ENCODE results near the gene HPD.

The HPD gene

DNA sequence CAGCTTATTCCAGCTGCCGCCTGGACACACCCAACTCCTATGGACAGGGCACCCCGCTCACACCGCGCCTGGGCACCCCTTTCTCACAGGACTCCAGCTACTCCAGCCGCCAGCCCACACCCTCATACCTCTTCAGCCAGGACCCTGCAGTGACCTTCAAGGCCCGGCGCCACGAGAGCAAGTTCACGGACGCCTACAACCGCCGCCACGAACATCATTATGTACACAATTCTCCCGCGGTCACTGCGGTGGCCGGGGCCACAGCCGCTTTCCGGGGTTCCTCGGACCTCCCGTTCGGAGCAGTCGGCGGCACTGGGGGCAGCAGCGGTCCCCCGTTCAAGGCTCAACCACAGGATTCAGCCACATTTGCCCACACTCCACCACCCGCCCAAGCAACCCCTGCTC, 48.9 kb downstream of the HPD start:
- peaks cover 4% of the 10 kb centered on the region; the same call in 1 of the 2 replicates for H4K20me1 ChIP-seq (ENCODE audit: insufficient read depth, low read length)

DNA sequence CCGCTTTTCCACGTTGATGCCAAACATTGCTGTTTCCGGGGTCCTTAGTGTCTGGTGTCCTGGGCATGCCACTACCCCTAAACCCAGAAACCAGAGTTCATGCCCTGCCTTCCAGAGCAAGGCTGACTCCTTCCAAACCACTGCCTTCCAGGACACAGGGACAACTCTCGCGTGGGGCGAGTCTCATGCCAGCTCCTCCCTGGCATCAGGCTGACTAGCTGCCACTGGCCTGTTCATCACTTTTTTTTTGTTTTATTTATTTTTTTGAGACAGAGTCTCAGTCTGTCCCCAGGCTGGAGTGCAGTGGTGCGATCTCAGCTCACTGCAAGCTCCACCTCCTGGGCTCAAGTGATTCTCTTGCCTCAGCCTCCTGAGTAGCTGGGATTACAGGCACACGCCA, 50.0 kb downstream of the HPD start:
- Histone ChIP-seq H3K36me3 (replicated peaks; ENCODE audit: insufficient read depth, low read length) (no peaks in the 10 kb centered on the region), H3K9me3 (replicated peaks; ENCODE audit: insufficient read depth, low read length) (no peaks in the 10 kb centered on the region), H4K20me1 (ENCODE audit: insufficient read depth, low read length) (peaks cover 4% of the 10 kb centered on the region; the same call in 1 of the 2 replicates), H3K27ac (ENCODE audit: low read length) (no peak overlapping the region), H3K79me2 (ENCODE audit: low read length) (peaks cover 71% of the 10 kb centered on the region), H3K27me3 (replicated peaks; ENCODE audit: insufficient read depth, low read length) (no peaks in the 10 kb centered on the region), H3K9me2 (replicated peaks; ENCODE audit: insufficient read depth, low read length) (no peaks in the 10 kb centered on the region), H3K9ac (ENCODE audit: low read length) (no peak overlapping the region), H3K4me3 (ENCODE audit: low read length) (no peak overlapping the region), H2AFZ (ENCODE audit: low read length) (no peak overlapping the region), H3K4me2 (ENCODE audit: low read depth, low read length) (no peak overlapping the region), H3K4me1 (ENCODE audit: low read length) (no peaks in the 10 kb centered on the region), H3F3A (ENCODE audit: insufficient read depth, low read length) (peaks cover 2% of the 10 kb centered on the region; the same call in 1 of the 2 replicates)
- TF ChIP-seq EZH2 (optimal IDR thresholded peaks at IDR 0.05; ENCODE audit: low read depth, low read length) (no peak), CTCF (IDR thresholded peaks at IDR 0.05; ENCODE audit: low read length) (no peak), EZH2phosphoT487 (IDR thresholded peaks at IDR 0.05; ENCODE audit: low read length) (no peak)
- no peak for DNase-seq

More for the DNA sequence above, 48.9 kb downstream of the HPD start:
- no peak for TF ChIP-seq EZH2 (optimal IDR thresholded peaks at IDR 0.05; ENCODE audit: low read depth, low read length)
- no peak for TF ChIP-seq CTCF (IDR thresholded peaks at IDR 0.05; ENCODE audit: low read length)
- no peak for TF ChIP-seq EZH2phosphoT487 (IDR thresholded peaks at IDR 0.05; ENCODE audit: low read length)
- H3K9ac ChIP-seq (ENCODE audit: low read length) = no peak overlapping the region
- no peaks in the 10 kb centered on the region for H3F3A ChIP-seq (ENCODE audit: insufficient read depth, low read length)
- H3K9me3 ChIP-seq (replicated peaks; ENCODE audit: insufficient read depth, low read length) = no peaks in the 10 kb centered on the region
- no peaks in the 10 kb centered on the region for H3K4me1 ChIP-seq (ENCODE audit: low read length)
- no peak overlapping the region for H3K4me2 ChIP-seq (ENCODE audit: low read depth, low read length)
- H3K27me3 ChIP-seq (replicated peaks; ENCODE audit: insufficient read depth, low read length) = no peaks in the 10 kb centered on the region
- H3K9me2 ChIP-seq (replicated peaks; ENCODE audit: insufficient read depth, low read length) = no peaks in the 10 kb centered on the region
- no peaks in the 10 kb centered on the region for H3K36me3 ChIP-seq (replicated peaks; ENCODE audit: insufficient read depth, low read length)
- H3K4me3 ChIP-seq (ENCODE audit: low read length) = no peak overlapping the region
- no peak overlapping the region for H3K27ac ChIP-seq (ENCODE audit: low read length)
- no peak for DNase-seq
- H2AFZ ChIP-seq (ENCODE audit: low read length) = no peak overlapping the region
- H3K79me2 ChIP-seq (ENCODE audit: low read length) = peaks cover 72% of the 10 kb centered on the region

DNA sequence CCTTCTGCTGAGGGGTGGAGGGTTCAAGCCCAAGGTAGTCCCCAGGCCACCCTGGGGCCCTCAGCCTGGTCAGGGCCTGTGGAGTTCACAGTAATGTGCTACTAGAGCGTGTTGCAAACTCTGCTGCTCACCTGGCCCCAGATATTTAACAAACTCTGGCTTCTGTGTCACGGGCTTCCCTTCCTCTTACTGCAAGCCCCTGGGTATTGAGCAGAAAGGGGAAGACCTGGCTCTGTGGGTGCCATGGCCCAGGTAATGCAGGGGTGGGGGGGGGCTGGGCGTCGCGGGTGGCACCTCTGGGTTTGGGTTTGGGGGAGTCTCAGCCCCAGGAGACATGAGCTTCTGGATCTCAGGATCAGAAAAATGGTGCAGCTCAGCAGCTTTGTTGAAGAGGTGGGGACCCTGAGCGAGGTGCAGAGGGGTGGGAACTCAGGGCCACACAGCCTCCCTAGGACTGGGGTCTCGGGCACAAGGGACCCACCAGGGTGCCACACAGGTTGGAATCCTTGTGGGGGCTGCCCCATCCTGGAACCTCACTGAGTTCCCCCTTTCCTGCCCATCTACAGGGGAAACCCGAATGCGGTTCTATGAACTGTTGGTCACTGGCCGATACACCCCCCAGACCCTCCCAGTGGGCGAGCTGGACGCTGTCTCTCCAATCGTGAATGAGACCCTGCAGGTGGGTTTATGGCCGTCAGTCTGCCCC, 50.9 kb downstream of the HPD start:
- Histone ChIP-seq H2AFZ (ENCODE audit: low read length) (no peak overlapping the region), H3K4me1 (ENCODE audit: low read length) (no peaks in the 10 kb centered on the region), H3F3A (ENCODE audit: insufficient read depth, low read length) (peaks cover 10% of the 10 kb centered on the region; the same call in 1 of the 2 replicates), H3K27ac (ENCODE audit: low read length) (no peak overlapping the region), H3K27me3 (replicated peaks; ENCODE audit: insufficient read depth, low read length) (no peaks in the 10 kb centered on the region), H3K4me3 (ENCODE audit: low read length) (no peak overlapping the region), H4K20me1 (ENCODE audit: insufficient read depth, low read length) (peaks cover 4% of the 10 kb centered on the region; the same call in 1 of the 2 replicates), H3K9me3 (replicated peaks; ENCODE audit: insufficient read depth, low read length) (no peaks in the 10 kb centered on the region), H3K36me3 (replicated peaks; ENCODE audit: insufficient read depth, low read length) (no peaks in the 10 kb centered on the region), H3K4me2 (ENCODE audit: low read depth, low read length) (no peak overlapping the region), H3K9me2 (replicated peaks; ENCODE audit: insufficient read depth, low read length) (no peaks in the 10 kb centered on the region), H3K9ac (ENCODE audit: low read length) (no peak overlapping the region), H3K79me2 (ENCODE audit: low read length) (peaks cover 62% of the 10 kb centered on the region)
- no peak for DNase-seq
- no peak for TF ChIP-seq EZH2phosphoT487 (IDR thresholded peaks at IDR 0.05; ENCODE audit: low read length)
- TF ChIP-seq CTCF (IDR thresholded peaks at IDR 0.05; ENCODE audit: low read length) = no peak
- TF ChIP-seq EZH2 (optimal IDR thresholded peaks at IDR 0.05; ENCODE audit: low read depth, low read length) = no peak
